Measurements from ENCODE around the gene GPR15LG.

- TF ChIP-seq POLR2A (IDR thresholded peaks at IDR 0.05) (no peak), CTCF (IDR thresholded peaks at IDR 0.05) (no peak)
Observed at GRCh38 chr10:84159076-84159685, 14.4 kb upstream of the GPR15LG start.
